ENCODE measurements around the gene ZP1. TPM values are rescaled to one million over a fixed set of nuclear protein-coding genes. Genes with fewer than 3 reads are reported as not detected.
"Not testable (repeated sequence)": the region's sequence is repeated elsewhere in the genome, so short reads cannot be mapped to it uniquely, and the experiment has no call there.

The ZP1 gene, protein sequence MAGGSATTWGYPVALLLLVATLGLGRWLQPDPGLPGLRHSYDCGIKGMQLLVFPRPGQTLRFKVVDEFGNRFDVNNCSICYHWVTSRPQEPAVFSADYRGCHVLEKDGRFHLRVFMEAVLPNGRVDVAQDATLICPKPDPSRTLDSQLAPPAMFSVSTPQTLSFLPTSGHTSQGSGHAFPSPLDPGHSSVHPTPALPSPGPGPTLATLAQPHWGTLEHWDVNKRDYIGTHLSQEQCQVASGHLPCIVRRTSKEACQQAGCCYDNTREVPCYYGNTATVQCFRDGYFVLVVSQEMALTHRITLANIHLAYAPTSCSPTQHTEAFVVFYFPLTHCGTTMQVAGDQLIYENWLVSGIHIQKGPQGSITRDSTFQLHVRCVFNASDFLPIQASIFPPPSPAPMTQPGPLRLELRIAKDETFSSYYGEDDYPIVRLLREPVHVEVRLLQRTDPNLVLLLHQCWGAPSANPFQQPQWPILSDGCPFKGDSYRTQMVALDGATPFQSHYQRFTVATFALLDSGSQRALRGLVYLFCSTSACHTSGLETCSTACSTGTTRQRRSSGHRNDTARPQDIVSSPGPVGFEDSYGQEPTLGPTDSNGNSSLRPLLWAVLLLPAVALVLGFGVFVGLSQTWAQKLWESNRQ
- not detected in 2 replicates for total RNA-seq
- polyA plus RNA-seq = 1.9 TPM in 1 of 2 replicates, not detected in the other

DNA sequence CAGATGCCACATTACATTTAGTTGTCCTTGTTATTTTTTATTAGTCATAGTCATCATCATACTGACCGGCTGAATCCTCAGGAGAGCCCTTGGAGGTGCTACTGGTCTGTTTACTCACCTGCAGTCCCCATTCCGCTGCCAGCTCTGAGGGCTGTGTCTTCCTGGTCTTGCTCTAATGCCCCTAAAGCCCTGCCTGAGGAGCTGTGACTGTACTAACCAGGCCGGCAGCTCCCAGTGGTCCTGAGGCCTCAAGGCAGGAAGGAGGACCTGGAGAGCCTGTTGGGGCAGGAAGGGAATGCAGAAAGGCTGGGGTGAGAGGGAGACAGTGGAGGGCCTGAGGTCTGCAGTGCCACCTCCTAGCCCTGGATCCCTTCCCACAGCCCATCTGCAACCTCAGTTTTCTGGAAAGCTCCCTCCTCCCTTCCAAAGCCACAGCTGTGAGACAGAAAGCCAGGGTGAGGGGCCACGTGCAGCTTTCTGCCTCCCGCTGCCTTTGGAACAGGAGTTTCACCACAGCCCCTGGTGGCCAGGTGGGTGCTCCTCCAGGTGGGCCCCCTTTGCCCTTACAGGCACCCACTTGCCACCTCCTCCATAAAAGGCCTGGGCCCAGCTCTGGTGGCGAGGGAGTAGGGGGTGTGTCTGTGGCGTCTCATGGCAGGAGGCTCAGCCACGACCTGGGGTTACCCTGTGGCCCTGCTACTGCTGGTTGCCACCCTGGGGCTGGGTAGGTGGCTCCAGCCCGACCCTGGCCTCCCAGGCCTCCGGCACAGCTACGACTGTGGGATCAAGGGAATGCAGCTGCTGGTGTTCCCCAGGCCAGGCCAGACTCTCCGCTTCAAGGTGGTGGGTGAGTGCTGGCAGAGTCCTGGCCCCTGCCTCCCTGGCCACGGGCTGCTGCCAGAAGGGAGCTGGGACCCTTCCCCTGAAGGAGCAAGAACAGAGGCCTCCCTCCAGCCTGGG lies at the start of gene ZP1:
Gene ZP1 (plus strand): TSS at position 632 of the 960 bp plus-strand sequence. CDS start 20 bp downstream, at position 652.
- Histone ChIP-seq H3K27ac (no peak within 1 kb of the TSS), H3K4me3 (no peak within 1 kb of the TSS), H3K4me1 (ENCODE audit: low read depth) (peaks cover 6% of the 10 kb centered on the region), H3K36me3 (no peaks in the 10 kb centered on the region), H3K9me3 (ENCODE audit: low read depth) (no peaks in the 10 kb centered on the region), H3K27me3 (no peaks in the 10 kb centered on the region)
- DNase-seq (ENCODE audit: low read depth in 1 of 2, low spot score in 1 of 2) = no peak
- no peak for TF ChIP-seq CTCF (IDR thresholded peaks at IDR 0.05; ENCODE audit: low read depth, low read length)

- no peaks in the 10 kb centered on the region for H3K9me3 ChIP-seq (ENCODE audit: low read depth)
- no peak for DNase-seq (ENCODE audit: low read depth in 1 of 2, low spot score in 1 of 2)
- H3K4me3 ChIP-seq = no peak overlapping the region
- no peaks in the 10 kb centered on the region for H3K4me1 ChIP-seq (ENCODE audit: low read depth)
- H3K27me3 ChIP-seq = no peaks in the 10 kb centered on the region
- no peaks in the 10 kb centered on the region for H3K36me3 ChIP-seq
- no peak overlapping the region for H3K27ac ChIP-seq
- no peak for TF ChIP-seq CTCF (IDR thresholded peaks at IDR 0.05; ENCODE audit: low read depth, low read length)
These were observed 49.3 kb upstream of the ZP1 start for GRCh38 chr11:60818057-60818456.

- Histone ChIP-seq H3K4me1 (ENCODE audit: low read depth) (no peaks in the 10 kb centered on the region), H3K9me3 (ENCODE audit: low read depth) (no peaks in the 10 kb centered on the region), H3K27ac (no peak overlapping the region), H3K4me3 (no peak overlapping the region), H3K36me3 (no peaks in the 10 kb centered on the region), H3K27me3 (no peaks in the 10 kb centered on the region)
- no peak for TF ChIP-seq CTCF (IDR thresholded peaks at IDR 0.05; ENCODE audit: low read depth, low read length)
- DNase-seq (ENCODE audit: low read depth in 1 of 2, low spot score in 1 of 2) = no peak
These were observed 45.3 kb upstream of the ZP1 start for GRCh38 chr11:60821827-60822599.

DNA sequence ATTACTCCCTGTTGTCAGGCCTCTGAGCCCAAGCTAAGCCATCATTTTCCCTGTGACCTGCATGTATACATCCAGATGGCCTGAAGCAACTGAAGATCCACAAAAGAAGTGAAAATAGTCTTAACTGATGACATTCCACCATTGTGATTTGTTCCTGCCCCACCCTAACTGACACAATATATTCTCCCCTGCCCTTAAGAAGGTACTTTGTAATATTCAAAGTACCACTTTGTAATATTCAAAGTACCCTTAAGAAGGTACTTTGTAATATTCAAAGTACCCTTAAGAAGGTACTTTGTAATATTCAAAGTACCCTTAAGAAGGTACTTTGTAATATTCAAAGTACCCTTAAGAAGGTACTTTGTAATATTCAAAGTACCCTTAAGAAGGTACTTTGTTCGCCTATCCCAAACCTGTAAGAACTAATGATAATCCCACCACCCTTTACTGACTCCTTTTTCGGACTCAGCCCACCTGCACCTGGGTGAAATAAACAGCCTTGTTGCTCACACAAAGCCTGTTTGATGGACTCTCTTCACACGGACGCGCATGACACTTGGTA lies 43.5 kb upstream of the ZP1 start:
- not testable (repeated sequence) for H3K4me3 ChIP-seq; H3K4me1 ChIP-seq (ENCODE audit: low read depth); H3K9me3 ChIP-seq (ENCODE audit: low read depth); H3K36me3 ChIP-seq; DNase-seq (ENCODE audit: low read depth in 1 of 2, low spot score in 1 of 2); H3K27me3 ChIP-seq; H3K27ac ChIP-seq

- H3K4me1 ChIP-seq (ENCODE audit: low read depth) = no peaks in the 10 kb centered on the region
- no peak for DNase-seq (ENCODE audit: low read depth in 1 of 2, low spot score in 1 of 2)
- H3K27me3 ChIP-seq = no peaks in the 10 kb centered on the region
- H3K4me3 ChIP-seq = no peak overlapping the region
- no peaks in the 10 kb centered on the region for H3K36me3 ChIP-seq
- TF ChIP-seq CTCF (IDR thresholded peaks at IDR 0.05; ENCODE audit: low read depth, low read length) = no peak
- no peaks in the 10 kb centered on the region for H3K9me3 ChIP-seq (ENCODE audit: low read depth)
- H3K27ac ChIP-seq = no peak overlapping the region
These were observed 42.2 kb upstream of the ZP1 start for GRCh38 chr11:60825118-60825517.

Data from cardiac muscle cell (in vitro differentiated cells and primary cell).